ENCODE data around the gene SCAND1.
"Not testable (repeated sequence)": the region's sequence is repeated elsewhere in the genome, so short reads cannot be mapped to it uniquely, and the experiment has no call there.

DNA sequence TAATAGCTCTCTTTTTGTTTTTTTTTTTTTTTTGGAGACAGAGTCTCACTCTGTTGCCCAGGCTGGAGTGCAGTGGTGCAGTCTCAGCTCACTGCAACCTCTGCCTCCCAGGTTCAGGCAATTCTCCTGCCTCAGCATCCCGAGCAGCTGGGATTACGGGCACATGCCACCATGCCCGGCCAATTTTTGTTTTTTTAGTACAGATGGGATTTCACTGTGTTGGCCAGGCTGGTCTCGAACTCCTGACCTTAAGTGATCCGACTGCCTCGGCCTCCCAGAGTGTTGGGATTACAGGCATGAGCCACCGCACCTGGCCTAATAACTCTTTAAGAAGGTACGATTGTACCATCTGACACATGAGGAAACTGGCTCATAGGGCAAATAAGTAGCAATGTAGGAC lies 42.2 kb upstream of the SCAND1 start:
- not testable (repeated sequence) for TF ChIP-seq POLR2A (IDR thresholded peaks at IDR 0.05)
- TF ChIP-seq, protein P1, sequence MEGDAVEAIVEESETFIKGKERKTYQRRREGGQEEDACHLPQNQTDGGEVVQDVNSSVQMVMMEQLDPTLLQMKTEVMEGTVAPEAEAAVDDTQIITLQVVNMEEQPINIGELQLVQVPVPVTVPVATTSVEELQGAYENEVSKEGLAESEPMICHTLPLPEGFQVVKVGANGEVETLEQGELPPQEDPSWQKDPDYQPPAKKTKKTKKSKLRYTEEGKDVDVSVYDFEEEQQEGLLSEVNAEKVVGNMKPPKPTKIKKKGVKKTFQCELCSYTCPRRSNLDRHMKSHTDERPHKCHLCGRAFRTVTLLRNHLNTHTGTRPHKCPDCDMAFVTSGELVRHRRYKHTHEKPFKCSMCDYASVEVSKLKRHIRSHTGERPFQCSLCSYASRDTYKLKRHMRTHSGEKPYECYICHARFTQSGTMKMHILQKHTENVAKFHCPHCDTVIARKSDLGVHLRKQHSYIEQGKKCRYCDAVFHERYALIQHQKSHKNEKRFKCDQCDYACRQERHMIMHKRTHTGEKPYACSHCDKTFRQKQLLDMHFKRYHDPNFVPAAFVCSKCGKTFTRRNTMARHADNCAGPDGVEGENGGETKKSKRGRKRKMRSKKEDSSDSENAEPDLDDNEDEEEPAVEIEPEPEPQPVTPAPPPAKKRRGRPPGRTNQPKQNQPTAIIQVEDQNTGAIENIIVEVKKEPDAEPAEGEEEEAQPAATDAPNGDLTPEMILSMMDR (IDR thresholded peaks at IDR 0.05 in 4 of 5, conservative IDR thresholded peaks at IDR 0.05 in 1 of 5), result not testable (repeated sequence)
